WI38 (cell line): Measurements from ENCODE around the gene POMT2.

Source experiments
- H3K4me3 ChIP-seq: 2 replicates; pipeline ENCODE4 v1.5.1; 2011; ENCODE audit warnings: low read depth, mild to moderate bottlenecking, control low read depth, low read length
- CTCF ChIP-seq: IDR thresholded peaks from 2 replicates; pipeline ENCODE4 v1.5.1; 2012; ENCODE audit warnings: low read depth, mild to moderate bottlenecking, control low read depth, low read length

Gene POMT2

DNA sequence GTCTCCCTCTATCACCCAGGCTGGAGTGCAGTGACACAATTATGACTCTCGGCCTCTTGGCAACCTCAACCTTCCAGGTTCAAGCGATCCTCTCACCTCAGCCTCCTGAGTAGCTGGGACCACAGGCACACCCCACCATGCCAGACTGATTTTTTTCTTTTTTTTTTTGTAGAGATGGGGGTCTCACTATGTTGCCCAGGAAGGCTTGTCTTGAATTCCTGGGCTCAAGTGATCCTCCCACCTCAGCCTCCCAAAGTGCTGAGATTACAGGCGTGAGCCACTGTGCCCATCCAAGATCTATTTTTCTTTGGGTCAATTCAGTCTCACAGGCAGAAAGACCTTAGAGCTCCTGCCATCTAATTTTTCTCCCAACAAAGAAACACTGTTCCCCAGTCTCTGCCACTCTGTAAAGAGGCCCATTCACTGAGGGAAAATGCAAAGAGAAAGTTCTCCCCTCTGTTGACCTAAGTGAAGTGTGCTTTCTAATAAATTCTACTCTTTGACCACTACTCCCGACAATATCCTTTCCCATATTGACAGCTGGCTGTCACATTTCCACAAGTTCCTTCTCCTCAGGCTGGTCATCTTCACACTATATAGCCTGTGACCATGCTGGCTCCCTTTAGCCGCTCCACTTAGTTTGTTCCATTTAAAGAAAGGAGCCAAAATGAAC lies 32.9 kb upstream of the POMT2 start:
- no peak overlapping the region for H3K4me3 ChIP-seq
- TF ChIP-seq CTCF = no peak

- no peak overlapping the region for H3K4me3 ChIP-seq
- no peak for TF ChIP-seq CTCF
Measured at GRCh38 chr14:77347751-77348150, 27.1 kb upstream of the POMT2 start.

DNA sequence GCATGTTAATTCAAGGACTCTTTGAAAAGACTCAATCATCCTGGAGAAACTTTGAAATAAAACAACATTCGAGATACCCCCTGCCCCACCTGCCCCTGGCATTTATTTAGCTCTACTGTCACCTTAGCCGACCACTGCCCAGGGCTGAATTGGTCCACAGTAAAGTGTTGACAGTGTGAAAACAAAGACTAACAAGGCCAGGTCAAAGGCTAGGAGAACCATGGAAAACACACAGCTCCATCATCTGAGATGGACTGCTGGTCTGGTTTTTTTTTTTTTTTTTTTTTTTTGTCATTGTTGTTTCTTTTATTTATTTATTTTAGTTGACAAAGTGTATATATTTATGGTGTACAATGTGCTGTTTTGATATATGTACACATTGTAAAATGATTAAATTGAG lies 25.8 kb upstream of the POMT2 start:
- TF ChIP-seq CTCF = no peak
- H3K4me3 ChIP-seq = no peak overlapping the region

DNA sequence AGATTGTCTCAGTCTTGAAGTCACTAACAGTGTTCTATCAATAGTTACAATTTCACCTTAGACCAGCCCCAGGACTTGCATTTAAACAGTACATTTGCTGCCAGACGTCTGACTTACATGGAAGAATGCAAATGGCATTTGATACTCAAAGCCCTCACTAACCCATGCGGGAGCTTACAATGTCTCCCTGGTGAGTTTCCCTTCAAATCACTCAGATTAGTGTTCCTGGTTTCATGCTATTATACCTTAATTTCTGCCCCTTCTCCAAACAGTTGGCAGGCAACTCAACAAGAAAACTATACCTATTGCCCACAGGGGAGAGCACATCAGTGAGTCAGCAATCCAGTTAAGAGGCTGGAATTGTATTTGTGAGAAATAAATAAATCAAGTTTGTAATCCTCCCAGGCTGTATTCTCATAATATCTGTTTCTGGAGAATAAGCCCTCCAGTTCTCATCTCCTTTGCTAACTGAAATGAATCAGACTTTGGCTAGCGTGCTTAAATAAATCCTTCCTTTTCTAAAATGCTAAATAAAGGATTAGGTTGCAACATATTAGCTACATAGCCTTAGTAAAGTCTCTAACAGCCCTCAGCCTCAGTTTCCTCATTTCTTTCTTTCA lies 23.8 kb upstream of the POMT2 start:
- no peak for TF ChIP-seq CTCF

DNA sequence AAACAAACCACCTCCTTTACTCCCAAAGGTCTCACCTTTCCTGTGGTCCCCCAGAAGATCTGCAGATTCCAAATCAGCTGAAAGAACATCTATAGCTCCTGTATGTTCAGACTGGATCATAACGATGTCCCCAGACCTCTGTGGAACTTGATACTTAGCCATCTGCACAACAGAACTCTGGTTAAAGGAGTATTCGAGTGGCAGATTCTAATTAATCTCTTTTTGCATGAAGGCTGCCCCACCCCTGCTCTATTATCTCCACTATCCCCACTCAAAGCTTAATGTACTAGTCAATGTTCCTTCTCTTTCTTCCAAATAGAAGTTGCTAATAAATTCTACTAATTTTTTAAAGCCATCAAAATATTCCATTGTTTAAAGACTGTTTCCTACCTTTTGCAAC lies 23.0 kb upstream of the POMT2 start:
- H3K4me3 ChIP-seq = no peak overlapping the region
- no peak for TF ChIP-seq CTCF

More for the DNA sequence above, 23.8 kb upstream of the POMT2 start:
- H3K4me3 ChIP-seq = no peak overlapping the region

DNA sequence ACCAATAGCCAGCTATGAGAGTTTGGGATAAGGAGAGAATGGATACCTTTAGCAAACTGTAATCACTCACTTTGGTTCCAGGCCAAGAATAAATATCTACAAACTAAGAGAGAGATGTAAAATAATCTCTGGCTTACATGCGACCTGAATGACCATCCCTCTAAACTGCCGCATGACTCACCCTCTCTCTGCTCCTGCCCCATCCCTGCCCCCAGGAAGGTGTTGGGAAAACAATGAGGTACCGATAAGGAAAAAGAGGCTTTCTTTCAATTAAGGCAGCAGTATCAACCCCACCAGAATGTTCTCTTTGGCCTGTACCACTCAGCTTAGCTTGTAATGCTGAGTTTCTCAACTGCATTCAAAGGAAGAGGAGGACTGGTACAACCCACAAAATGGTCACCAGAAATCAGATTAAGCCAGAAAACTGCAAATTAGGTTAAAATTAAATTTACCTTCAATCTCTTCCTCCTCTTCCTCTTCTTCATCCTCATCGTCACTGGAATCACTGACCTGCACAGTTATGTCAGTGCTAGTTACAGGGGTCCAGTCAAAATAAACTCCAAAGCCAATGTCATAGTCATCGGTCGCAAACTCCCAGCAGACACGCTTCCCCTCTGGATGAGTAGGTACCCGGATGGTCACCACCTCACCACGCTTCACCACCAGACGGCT lies 22.2 kb upstream of the POMT2 start:
- TF ChIP-seq CTCF = no peak
- no peak overlapping the region for H3K4me3 ChIP-seq

GRCh38 chr14:77340389-77340788 lies 19.7 kb upstream of the POMT2 start:
- H3K4me3 ChIP-seq = no peak overlapping the region
- no peak for TF ChIP-seq CTCF
